HK-2 (cell line): ENCODE measurements around the gene EYA2.

Experiments
- DNase-seq: peaks from one replicate; pipeline ENCODE4 v3.0.0-alpha.2; 2018; ENCODE audit not compliant: unreplicated experiment

Gene EYA2

GRCh38 chr20:47108994-47109393 is 214.4 kb downstream of the EYA2 start:
- no peak for DNase-seq

DNA sequence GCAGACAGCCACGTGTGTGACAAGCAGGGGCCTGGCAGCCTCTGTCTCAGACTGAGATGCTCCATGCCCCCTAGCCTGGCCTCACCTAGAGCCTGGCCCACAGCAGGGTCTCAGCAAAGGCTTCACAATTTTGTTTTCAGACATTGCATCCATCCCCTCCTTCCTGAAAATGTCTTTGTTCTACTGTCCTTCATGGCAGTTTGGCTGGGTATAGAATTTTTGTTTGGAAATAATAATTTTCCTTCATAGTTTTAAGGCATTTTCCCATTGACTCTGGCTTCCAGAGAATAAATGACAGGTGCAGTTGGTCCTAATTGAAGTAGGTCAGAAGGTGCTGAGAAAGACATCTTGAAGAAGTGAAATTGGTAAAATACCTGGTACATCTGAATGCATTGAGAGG is 216.2 kb downstream of the EYA2 start:
- no peak for DNase-seq

DNA sequence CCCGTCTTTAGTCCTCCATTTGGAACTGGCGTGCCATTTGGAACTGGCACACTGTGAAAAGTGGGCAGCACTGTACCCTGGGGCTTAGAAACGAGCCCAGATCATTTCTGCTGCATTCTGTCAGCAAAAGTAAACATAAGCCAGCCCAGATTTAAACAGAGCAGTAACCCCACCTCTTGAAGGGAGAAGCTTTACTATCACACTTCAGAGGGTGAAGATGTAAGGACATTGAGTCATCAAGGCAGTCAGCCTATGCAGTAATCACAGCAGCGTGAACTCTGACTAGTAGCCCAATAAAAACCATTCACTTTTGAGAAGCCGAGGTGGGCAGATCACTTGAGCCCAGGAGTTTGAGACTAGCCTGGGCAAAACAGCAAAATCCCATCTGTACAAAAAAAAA is 216.9 kb downstream of the EYA2 start:
- no peak for DNase-seq

DNA sequence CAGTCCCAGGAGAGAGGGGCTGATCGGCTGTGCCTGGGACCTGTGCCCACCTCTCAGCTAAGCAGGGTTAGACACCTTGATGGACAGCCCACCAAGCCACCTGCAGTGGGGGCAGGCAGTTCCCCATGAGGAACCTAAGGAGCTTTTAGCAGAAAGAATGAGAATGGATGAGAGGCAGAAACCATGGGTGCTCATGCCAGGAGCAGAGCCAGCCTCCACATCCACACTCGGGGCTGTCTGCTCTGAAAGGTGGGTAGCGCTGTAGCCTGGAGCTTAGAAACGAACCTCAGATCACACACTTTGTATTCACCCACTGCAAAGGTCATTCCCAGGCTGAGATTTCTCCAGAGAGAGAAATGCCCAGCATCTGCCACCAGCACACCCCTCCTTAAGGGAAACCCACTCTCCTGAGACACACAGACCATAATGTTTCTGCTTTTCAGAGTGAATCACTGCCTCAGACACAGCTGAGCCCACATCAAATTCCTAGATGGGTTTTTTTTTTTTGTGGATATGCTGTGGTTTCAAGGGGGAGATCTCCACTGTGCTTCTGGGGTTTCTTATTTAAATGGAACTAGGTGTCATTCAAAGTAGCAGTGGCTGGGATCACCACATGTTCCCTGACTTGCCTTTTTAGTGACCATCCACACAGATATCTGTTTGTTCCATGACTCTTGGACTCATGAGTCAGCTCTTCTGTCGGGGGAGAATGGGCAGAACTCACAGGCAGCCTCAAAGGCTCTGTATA is 218.9 kb downstream of the EYA2 start:
- no peak for DNase-seq

GRCh38 chr20:47115694-47116093 is 221.1 kb downstream of the EYA2 start:
- DNase-seq = no peak

DNA sequence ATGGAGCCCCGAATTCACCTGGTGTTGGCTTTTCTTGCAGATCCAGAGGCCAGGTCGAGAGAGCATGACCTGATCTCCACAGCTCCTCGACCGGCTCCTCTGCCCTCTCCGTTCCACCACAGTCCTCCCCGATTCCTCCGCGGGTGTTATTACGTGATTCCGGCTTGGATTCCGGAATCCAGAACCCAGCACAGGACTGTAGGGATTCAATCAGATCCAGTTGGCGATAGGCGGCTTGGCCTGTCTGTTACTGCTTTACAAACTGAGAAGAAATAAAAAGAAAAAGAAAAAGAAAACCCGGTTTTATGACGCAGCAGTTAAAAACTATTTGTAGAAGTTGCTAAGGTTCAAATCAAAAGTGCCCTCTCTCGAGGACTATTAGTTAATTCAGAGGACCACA is 222.7 kb downstream of the EYA2 start:
- DNase-seq = no peak

- DNase-seq = no peak
These were observed 223.1 kb downstream of the EYA2 start for GRCh38 chr20:47117773-47118172.

GRCh38 chr20:47118206-47118605 is 223.6 kb downstream of the EYA2 start:
- DNase-seq = no peak

- no peak for DNase-seq
These were observed 224.0 kb downstream of the EYA2 start for GRCh38 chr20:47118641-47119040.

GRCh38 chr20:47120346-47120936 is 225.8 kb downstream of the EYA2 start:
- no peak for DNase-seq

GRCh38 chr20:47122560-47122959 is 227.9 kb downstream of the EYA2 start:
- DNase-seq = no peak

GRCh38 chr20:47124181-47124717 is 229.6 kb downstream of the EYA2 start:
- peak; percentile 31 for DNase-seq

DNA sequence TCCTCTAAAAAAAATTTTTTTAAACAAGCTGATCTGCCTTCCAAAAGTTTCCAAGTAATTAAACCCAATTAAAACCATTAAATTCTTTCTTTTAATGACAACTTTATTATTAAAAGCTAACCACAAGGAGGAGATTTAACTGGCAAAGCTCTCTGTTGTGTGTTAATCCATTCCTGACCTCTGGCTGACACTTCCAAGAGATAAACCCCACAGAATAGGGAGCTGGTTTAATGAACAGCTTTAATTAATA is 230.8 kb downstream of the EYA2 start:
- DNase-seq = no peak

GRCh38 chr20:47125758-47126591 is 231.3 kb downstream of the EYA2 start:
- peak; percentile 71 for DNase-seq

DNA sequence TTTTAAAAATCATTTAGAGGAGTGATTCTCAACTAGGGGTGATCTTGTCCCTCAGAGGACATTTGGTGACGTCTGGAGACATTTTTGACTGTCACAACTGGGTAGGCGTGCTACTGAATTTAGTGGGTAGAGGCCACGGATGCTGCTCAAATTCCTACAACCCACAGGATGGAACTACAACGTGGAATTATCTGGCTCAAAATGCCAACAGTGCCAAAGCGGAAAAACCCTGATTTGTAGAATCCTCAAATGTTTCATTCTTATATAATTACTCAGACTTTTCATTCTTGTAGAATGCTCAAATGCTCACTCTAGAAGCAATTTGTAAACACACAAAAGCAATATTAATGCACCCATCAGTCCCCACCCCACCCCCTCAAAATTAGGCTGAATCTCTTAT is 232.1 kb downstream of the EYA2 start:
- DNase-seq = peak; percentile 49

- no peak for DNase-seq
These were observed 232.9 kb downstream of the EYA2 start for GRCh38 chr20:47127546-47127945.

DNA sequence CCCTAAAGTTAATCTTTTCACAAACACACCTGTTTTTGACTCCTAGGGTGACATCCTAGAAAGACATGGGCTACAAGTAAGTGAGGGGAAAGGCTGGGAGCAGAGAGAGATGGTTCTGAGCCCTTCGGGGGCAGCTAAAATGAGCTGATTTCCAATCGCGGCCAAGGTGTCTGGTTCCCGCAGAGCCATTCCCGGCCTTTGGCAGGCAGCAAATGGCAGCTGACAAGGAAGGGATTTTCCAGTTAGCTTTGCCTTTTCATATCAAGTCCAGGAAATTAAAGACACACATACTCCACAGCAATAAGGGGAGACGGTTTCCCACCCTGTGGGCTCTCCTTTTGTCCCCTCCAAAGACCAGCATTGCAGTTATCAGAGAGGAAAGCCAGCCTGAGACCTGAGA is 233.4 kb downstream of the EYA2 start:
- no peak for DNase-seq

DNA sequence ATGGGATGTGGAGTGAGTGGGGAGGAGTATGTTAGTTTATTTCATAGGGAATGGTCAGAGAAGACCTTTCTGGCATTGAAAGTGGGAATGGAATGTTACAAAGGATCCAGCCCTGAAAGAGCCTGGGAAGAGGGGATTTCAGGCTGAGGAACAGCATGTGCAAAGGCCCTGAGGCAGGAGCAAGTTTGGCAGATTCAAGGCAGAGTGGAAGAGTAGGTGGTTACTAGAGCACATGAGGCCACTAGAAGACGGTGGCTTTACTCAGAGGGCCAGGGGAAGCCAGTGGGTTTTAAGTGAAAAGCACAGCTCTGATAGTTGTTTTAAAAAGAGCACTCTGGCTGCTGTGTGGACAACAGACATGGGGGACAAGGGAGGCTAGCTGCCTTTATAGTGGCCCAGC is 234.7 kb downstream of the EYA2 start:
- DNase-seq = no peak

GRCh38 chr20:47133809-47134456 is 239.3 kb downstream of the EYA2 start:
- peak; percentile 44 for DNase-seq

DNA sequence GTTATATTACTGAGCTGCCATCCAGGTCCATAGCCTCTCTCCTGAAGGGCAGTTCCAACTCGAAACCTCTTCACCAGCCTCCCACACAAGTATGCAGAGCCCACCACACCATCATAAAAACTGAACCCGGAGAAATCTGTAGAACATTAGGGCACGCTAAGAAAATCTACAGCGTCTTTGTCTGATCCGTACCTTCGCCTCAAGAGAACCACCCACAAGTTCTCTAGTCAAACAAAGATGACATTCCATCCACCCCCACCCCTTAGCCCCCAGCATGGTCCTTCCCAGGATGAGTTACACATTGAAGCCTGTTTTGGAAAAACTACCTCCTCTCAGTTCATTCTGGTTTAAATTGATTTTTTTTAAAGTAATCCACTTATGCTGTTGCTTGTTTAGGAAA is 242.1 kb downstream of the EYA2 start:
- DNase-seq = no peak

DNA sequence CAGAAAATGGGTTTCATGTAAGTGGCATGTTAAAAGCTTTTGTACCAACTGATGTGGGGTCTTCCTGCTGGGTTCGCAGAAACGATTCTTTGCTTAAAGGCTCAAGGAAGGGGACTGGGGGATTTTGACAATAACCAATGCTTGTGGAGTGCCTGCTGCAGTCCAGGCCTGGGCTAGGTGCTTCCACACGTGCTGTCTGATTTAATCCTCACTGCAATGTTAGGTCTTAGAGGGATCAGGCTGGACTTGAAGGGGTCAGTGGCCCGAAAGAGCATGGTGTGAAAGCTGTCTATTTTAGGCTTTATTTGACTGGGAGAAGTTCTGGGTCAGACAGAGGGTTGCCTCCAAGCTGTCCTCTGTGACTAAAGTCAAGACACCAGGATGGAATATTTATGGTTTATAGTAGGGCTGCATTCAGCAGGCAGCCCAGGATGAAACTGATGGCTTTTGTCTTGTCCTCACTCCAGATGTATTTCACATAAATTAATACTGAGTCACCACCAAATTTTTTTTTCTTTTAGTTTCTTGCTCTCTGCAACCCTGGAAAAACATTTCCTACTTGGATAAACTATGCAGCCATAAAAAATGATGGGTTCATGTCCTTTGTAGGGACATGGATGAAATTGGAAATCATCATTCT is 242.7 kb downstream of the EYA2 start:
- no peak for DNase-seq
